ENCODE results near the gene FRAT1. TPM values are rescaled to one million over a fixed set of nuclear protein-coding genes. Genes with fewer than 3 reads are reported as not detected.

Gene FRAT1
- total and polyA plus RNA-seq, 10 of the 15 experiments (the other 5 are each of a cell fraction or from before 2014, with no cell fraction given) = 0.07 to 0.73 (median 0.26) TPM

DNA sequence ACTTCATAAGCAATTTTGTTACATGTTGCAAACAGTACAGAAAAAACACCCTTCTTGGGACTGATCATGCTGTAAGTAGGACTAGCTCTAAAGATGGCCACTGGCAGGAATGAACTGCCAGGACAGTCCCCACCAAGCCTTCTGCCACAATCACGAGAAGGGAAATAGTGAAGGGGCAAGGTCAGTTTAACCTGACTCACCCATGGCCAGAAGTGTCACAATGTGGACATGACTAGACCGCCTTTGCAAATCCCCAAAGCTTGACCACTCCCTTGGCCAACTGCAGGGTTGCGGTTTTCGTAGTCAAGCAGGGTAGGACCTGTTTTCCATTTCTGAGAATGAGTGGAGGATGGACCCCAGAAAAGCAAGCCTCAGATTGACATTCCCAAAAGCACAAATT, 34.9 kb downstream of the FRAT1 start:
- H2AFZ ChIP-seq (ENCODE audit: control insufficient read depth, low read depth, low read length) = no peak overlapping the region

More for the DNA sequence above, 34.9 kb downstream of the FRAT1 start:
- ChIA-PET CTCF (no interaction called here), SMC1A (ENCODE audit: uncharacterized antibody, unreplicated experiment) (no interaction called here), RAD21 (ENCODE audit: unreplicated experiment) (no interaction called here), POLR2A (no interaction called here)
- TF ChIP-seq, protein P1, sequence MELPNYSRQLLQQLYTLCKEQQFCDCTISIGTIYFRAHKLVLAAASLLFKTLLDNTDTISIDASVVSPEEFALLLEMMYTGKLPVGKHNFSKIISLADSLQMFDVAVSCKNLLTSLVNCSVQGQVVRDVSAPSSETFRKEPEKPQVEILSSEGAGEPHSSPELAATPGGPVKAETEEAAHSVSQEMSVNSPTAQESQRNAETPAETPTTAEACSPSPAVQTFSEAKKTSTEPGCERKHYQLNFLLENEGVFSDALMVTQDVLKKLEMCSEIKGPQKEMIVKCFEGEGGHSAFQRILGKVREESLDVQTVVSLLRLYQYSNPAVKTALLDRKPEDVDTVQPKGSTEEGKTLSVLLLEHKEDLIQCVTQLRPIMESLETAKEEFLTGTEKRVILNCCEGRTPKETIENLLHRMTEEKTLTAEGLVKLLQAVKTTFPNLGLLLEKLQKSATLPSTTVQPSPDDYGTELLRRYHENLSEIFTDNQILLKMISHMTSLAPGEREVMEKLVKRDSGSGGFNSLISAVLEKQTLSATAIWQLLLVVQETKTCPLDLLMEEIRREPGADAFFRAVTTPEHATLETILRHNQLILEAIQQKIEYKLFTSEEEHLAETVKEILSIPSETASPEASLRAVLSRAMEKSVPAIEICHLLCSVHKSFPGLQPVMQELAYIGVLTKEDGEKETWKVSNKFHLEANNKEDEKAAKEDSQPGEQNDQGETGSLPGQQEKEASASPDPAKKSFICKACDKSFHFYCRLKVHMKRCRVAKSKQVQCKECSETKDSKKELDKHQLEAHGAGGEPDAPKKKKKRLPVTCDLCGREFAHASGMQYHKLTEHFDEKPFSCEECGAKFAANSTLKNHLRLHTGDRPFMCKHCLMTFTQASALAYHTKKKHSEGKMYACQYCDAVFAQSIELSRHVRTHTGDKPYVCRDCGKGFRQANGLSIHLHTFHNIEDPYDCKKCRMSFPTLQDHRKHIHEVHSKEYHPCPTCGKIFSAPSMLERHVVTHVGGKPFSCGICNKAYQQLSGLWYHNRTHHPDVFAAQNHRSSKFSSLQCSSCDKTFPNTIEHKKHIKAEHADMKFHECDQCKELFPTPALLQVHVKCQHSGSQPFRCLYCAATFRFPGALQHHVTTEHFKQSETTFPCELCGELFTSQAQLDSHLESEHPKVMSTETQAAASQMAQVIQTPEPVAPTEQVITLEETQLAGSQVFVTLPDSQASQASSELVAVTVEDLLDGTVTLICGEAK (IDR thresholded peaks at IDR 0.05; ENCODE audit: borderline replicate concordance) = no peak
- Histone ChIP-seq H3K9ac (ENCODE audit: control insufficient read depth, insufficient read depth, low read length) (no peak overlapping the region), H3K4me3 (no peak overlapping the region), H3K4me2 (ENCODE audit: control insufficient read depth, insufficient read depth) (no peak overlapping the region), H3K9me3 (replicated peaks; ENCODE audit: control insufficient read depth, insufficient read depth, low read length) (no peaks in the 10 kb centered on the region), H3K4me1 (ENCODE audit: control insufficient read depth, insufficient read depth, low read length) (no peaks in the 10 kb centered on the region), H3K36me3 (ENCODE audit: control insufficient read depth in 2 of 2, insufficient read depth in 2 of 2, low read length in 1 of 2) (peaks cover 10 to 16% of the 10 kb centered on the region in 2 experiments), H3K27me3 (replicated peaks in 1 of 2; ENCODE audit: control insufficient read depth in 2 of 2, insufficient read depth in 2 of 2, low read length in 1 of 2) (no peaks in the 10 kb centered on the region), H3K79me2 (ENCODE audit: control insufficient read depth, insufficient read depth, low read length) (no peaks in the 10 kb centered on the region), H3K27ac (ENCODE audit: control insufficient read depth, insufficient read depth) (no peak overlapping the region), H4K20me1 (ENCODE audit: control insufficient read depth, insufficient read depth) (no peaks in the 10 kb centered on the region)
- no TSS peak for BruUV-seq (replicated peaks)
- FAIRE-seq = no peak
- WGBS (ENCODE audit: insufficient coverage, insufficient replicate concordance, low lambda C conversion rate, missing lambda C conversion rate) = 96% methylated on average over 4 of the region's 4 CpGs
- in situ Hi-C loops (cut with MboI) = no loop called here
- no peak for ATAC-seq
- no peak for DNase-seq (ENCODE audit: low read depth, low spot score)
- intact Hi-C loops (cut with micrococcal nuclease; ENCODE audit: unreplicated experiment) = no loop called here
